ENCODE data around the gene DHX8. TPM values are rescaled to one million over a fixed set of nuclear protein-coding genes. Genes with fewer than 3 reads are reported as not detected.

The DHX8 gene
- total RNA-seq, 1 experiment from 2014 or later = 54.1 TPM

DNA sequence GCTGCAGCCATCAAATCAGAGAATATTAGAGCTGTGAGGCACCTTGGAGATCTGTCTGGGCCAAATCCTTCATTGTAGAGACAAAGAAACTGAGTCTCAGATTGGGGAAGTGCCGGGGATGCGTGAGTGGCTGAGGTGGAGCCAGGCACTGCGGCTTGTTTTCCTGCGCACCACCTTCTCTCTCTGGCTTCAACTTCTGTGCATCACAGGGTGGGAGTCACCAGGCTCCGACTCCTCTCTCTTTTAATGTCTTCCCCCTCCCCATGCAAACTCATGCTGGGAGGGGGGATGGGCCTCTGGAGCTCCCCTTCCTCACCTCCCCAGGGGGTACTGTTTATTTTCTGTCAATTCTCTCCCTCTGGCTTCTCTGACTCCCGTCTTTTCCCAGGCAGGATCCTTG lies 71.1 kb downstream of the DHX8 start:
- Mint-ChIP-seq H3K4me3 (peak overlapping the region in 1 of 2 experiments; percentile 70; a peak in 3 of 5 replicates), H3K36me3 (ENCODE audit: insufficient read depth in 1 of 3, low read depth in 3 of 3) (peaks cover 0 to 4% (median 1%) of the 10 kb centered on the region in 3 experiments; a peak in 3 of 7 replicates), H3K4me1 (peaks cover 34 to 38% of the 10 kb centered on the region in 2 experiments), H3K27me3 (ENCODE audit: low read depth) (peaks cover 2% of the 10 kb centered on the region; the same call in 1 of the 2 replicates), H3K27ac (peak overlapping the region in 1 of 3 experiments; percentile 95; a peak in 2 of 7 replicates), H3K9me3 (peaks cover 0 to 5% of the 10 kb centered on the region in 2 experiments; a peak in 3 of 5 replicates)
- H3K56ac ChIP-seq (ENCODE audit: insufficient read length, low read depth, low read length) = no peak overlapping the region
- TF ChIP-seq, protein P1, sequence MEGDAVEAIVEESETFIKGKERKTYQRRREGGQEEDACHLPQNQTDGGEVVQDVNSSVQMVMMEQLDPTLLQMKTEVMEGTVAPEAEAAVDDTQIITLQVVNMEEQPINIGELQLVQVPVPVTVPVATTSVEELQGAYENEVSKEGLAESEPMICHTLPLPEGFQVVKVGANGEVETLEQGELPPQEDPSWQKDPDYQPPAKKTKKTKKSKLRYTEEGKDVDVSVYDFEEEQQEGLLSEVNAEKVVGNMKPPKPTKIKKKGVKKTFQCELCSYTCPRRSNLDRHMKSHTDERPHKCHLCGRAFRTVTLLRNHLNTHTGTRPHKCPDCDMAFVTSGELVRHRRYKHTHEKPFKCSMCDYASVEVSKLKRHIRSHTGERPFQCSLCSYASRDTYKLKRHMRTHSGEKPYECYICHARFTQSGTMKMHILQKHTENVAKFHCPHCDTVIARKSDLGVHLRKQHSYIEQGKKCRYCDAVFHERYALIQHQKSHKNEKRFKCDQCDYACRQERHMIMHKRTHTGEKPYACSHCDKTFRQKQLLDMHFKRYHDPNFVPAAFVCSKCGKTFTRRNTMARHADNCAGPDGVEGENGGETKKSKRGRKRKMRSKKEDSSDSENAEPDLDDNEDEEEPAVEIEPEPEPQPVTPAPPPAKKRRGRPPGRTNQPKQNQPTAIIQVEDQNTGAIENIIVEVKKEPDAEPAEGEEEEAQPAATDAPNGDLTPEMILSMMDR (conservative IDR thresholded peaks at IDR 0.05) = no peak
- H4K20me1 ChIP-seq (ENCODE audit: control insufficient read depth, insufficient read depth, insufficient read length) = no peaks in the 10 kb centered on the region
- no peak overlapping the region for H2AK5ac ChIP-seq (ENCODE audit: insufficient read length, low read length)
- no peak overlapping the region for H3K27ac ChIP-seq (ENCODE audit: insufficient read length, low read depth, low read length)
- H2AFZ ChIP-seq (ENCODE audit: low read length) = no peak overlapping the region
- no peak overlapping the region for H4K91ac ChIP-seq (ENCODE audit: insufficient read length, low read depth, low read length)
- H2BK12ac ChIP-seq (ENCODE audit: insufficient read length, low read depth, low read length) = no peak overlapping the region
- no peak overlapping the region for H4K8ac ChIP-seq (replicated peaks; ENCODE audit: insufficient read length, low read depth, low read length)
- H2BK5ac ChIP-seq (ENCODE audit: insufficient read length, low read length) = no peak overlapping the region
- no peaks in the 10 kb centered on the region for H3K27me3 ChIP-seq (ENCODE audit: insufficient read depth, low read length)
- no CpG with 5 or more reads among the region's 6 CpGs for WGBS (ENCODE audit: extremely low coverage, insufficient read length, low lambda C conversion rate)
- H3K18ac ChIP-seq (ENCODE audit: insufficient read length, low read depth, low read length) = no peak overlapping the region
- H3K4me2 ChIP-seq (ENCODE audit: insufficient read depth, insufficient read length, low read length) = no peak overlapping the region
- no peak overlapping the region for H3K23ac ChIP-seq (ENCODE audit: insufficient read length, low read depth, low read length)
- no peak overlapping the region for H4K5ac ChIP-seq (ENCODE audit: insufficient read length, low read depth, low read length)
- H3K4ac ChIP-seq (ENCODE audit: low read depth, low read length) = no peak overlapping the region
- no peaks in the 10 kb centered on the region for H3K79me2 ChIP-seq (ENCODE audit: insufficient read depth, low read length)
- H3K9ac ChIP-seq (ENCODE audit: extremely low read depth, insufficient read length, low read length) = no peak overlapping the region
- H3K79me1 ChIP-seq (ENCODE audit: insufficient read depth, low read depth, low read length, poor library complexity, severe bottlenecking) = no peaks in the 10 kb centered on the region
- no peak overlapping the region for H2BK120ac ChIP-seq (ENCODE audit: low read depth, low read length, poor library complexity, severe bottlenecking)
- H3K4me1 ChIP-seq (ENCODE audit: insufficient read depth, low read length) = peaks cover 10% of the 10 kb centered on the region
- H2BK20ac ChIP-seq (ENCODE audit: low read depth, low read length, poor library complexity, severe bottlenecking) = no peak overlapping the region
- H3T11ph ChIP-seq (ENCODE audit: low read length) = no peak overlapping the region
- H3K23me2 ChIP-seq (ENCODE audit: insufficient read length, low read depth, low read length, poor library complexity, severe bottlenecking) = no peaks in the 10 kb centered on the region
- H3K14ac ChIP-seq (ENCODE audit: insufficient read depth, low read length) = no peak overlapping the region
- no peak for DNase-seq
- no peak overlapping the region for H2BK15ac ChIP-seq (ENCODE audit: low read depth, low read length)
- H3K9me3 ChIP-seq (ENCODE audit: control insufficient read depth, low read depth, low read length) = no peaks in the 10 kb centered on the region

All from H9 (cell line).